Mucosa of gallbladder (tissue), 1 donor: Measurements from ENCODE around the gene CD68. TPM values are rescaled to one million over a fixed set of nuclear protein-coding genes. Genes with fewer than 3 reads are reported as not detected.

Experiments
- DNase-seq: peaks from one replicate; pipeline ENCODE4 v3.0.0-alpha.2; 2020; ENCODE audit warnings: low spot score
- total RNA-seq: library from RNA; stranded (reverse); gene quantifications from one replicate; pipeline ENCODE4 v1.2.1, GENCODE V29; 2021
- donor health status: DM: no; HTN: no; CAD: no.

Gene CD68
- total RNA-seq, 1 donor from 2014 or later: 75.3 TPM

DNA sequence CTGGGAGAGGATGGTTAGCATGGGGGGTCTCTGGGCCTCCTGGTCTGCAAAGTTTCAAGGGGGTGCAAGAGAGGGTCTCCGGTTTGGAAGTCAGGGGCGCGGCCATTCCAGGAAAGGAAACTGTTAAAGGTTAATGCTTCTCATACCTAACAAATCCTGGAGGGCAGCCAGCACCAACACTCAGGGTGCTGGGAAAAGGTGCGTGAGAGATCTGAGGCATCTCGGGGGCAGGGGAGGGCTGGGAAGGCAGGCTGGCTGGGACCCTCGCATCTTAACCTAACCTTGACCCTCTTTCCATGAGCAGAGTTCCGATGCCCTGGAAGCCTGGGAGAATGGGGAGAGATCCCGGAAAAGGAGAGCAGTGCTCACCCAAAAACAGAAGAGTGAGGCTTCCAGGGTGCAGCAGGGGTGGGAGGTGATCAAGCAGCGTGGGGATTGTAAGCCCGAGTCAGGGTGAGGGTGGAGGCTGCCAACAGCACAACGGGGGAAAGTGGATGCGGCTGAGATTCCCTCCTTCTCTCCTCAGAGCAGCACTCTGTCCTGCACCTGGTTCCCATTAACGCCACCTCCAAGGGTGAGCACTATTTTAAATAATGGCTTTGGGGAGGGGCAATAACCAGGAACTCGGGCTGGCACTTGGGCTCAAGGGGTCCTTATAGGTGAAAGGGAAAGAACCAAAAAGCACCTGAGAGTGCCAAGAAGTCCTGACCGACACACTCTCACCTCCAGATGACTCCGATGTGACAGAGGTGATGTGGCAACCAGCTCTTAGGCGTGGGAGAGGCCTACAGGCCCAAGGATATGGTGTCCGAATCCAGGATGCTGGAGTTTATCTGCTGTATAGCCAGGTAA lies 19.9 kb upstream of the CD68 start:
- DNase-seq: no peak

DNA sequence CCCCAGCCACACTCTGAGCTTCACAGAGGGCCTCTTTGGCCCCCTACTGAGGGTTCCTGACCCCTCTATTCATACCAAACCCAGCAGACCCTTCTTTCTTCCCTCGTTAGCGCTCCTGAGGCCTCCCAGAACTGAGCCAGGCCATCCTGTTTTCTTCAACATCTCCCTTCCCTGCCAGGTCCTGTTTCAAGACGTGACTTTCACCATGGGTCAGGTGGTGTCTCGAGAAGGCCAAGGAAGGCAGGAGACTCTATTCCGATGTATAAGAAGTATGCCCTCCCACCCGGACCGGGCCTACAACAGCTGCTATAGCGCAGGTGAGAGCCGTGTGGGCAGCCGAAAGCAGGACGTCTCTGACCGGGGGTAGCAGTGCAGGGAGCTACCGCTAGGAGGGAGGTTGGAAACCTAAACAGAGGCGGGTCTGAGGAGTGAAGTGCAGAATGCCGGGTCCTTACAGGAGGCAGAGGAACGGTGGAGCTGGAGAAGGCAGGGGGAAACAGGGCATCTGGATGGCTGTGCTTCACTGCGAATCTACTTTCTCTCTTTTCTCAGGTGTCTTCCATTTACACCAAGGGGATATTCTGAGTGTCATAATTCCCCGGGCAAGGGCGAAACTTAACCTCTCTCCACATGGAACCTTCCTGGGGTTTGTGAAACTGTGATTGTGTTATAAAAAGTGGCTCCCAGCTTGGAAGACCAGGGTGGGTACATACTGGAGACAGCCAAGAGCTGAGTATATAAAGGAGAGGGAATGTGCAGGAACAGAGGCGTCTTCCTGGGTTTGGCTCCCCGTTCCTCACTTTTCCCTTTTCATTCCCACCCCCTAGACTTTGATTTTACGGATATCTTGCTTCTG lies 19.0 kb upstream of the CD68 start:
- DNase-seq: no peak

DNA sequence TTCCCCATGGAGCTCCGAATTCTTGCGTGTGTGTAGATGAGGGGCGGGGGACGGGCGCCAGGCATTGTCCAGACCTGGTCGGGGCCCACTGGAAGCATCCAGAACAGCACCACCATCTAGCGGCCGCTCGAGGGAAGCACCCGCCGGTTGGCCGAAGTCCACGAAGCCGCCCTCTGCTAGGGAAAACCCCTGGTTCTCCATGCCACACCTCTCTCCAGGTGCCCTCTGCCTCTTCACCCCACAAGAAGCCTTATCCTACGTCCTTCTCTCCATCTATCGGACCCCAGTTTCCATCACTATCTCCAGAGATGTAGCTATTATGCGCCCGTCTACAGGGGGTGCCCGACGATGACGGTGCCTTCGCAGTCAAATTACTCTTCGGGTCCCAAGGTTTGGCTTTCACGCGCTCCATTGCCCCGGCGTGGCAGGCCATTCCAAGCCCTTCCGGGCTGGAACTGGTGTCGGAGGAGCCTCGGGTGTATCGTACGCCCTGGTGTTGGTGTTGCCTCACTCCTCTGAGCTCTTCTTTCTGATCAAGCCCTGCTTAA lies 18.3 kb upstream of the CD68 start:
- DNase-seq: peak; percentile 94

- peak; percentile 90 for DNase-seq
Observed at GRCh38 chr17:7561589-7562207, 17.7 kb upstream of the CD68 start, which contains the start of gene SENP3. Gene SENP3, plus strand, starts transcription at chr17:7561919. Its CDS starts 1,158 bp downstream, at chr17:7563077.

DNA sequence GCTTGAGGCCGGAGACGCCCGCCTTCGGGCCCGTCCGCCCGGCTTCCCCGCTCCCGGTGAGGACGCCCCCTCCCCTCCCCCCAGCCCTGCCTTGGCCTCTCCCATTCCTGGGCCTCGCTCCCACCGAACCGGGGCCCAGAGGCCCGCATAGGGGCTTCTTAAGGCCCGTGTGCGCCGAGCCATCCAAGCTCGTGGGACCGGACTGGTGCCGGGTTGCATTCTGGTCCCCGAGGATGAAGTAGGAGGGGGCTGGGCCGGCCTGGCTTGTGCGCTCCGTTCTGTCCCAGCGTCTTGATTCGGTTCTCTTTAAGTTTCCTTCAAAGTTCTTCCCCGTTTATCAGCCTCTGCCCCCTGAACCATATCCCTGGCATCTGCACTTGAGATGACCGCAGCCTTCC lies 17.2 kb upstream of the CD68 start:
- no peak for DNase-seq

GRCh38 chr17:7563115-7563869 lies 16.1 kb upstream of the CD68 start:
- DNase-seq: no peak

DNA sequence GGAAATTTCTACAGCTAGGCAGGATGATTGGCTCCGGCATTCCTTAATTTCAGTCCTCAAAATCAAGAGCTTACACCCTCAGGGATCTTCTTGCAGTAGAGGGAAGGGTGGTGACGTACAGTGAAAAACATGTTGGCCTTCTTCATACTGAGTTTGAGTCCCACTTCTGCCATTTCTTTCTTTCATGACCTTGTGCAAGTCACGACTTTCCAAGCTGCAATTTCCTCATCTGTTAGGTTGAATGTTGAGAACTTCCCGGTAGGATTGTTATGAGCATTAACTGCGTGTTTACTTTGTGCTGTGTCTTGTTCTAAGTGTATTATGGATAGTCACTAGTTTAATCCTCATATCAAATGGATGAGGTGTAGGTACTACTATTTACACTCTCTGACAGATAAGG lies 9.9 kb upstream of the CD68 start:
- no peak for DNase-seq

- no peak for DNase-seq
Observed at GRCh38 chr17:7570351-7570750, 9.1 kb upstream of the CD68 start.

GRCh38 chr17:7572338-7572587 lies 7.2 kb upstream of the CD68 start:
- DNase-seq: no peak

DNA sequence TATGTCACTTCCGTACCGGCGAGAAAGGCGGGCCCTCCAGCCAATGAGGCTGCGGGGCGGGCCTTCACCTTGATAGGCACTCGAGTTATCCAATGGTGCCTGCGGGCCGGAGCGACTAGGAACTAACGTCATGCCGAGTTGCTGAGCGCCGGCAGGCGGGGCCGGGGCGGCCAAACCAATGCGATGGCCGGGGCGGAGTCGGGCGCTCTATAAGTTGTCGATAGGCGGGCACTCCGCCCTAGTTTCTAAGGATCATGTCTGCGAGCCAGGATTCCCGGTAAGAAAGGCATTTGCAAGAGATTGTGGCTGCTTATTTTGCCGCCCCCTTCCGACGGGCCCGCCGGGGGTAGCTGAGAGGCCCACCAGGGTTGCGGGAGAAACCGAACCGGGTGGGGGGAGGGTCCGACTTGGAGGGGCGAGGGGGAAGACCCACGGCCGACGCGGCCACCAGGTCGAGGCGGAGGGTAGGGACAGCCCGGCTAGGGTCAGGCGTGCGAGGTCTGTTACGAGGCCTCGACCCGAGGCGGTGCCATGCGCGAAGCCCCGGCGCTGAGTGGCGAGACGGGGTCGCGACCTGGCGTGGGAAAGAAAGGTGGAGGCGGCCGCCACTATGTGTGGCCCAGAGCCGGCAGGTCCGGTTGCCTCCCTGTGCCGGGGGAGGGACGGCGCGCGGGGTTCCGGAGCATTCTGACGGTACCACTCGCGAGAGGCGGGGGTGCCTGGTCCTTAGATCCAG lies 6.7 kb upstream of the CD68 start:
- DNase-seq: peak; percentile 100

- peak; percentile 86 for DNase-seq
Observed at GRCh38 chr17:7573324-7574080, 5.9 kb upstream of the CD68 start.

DNA sequence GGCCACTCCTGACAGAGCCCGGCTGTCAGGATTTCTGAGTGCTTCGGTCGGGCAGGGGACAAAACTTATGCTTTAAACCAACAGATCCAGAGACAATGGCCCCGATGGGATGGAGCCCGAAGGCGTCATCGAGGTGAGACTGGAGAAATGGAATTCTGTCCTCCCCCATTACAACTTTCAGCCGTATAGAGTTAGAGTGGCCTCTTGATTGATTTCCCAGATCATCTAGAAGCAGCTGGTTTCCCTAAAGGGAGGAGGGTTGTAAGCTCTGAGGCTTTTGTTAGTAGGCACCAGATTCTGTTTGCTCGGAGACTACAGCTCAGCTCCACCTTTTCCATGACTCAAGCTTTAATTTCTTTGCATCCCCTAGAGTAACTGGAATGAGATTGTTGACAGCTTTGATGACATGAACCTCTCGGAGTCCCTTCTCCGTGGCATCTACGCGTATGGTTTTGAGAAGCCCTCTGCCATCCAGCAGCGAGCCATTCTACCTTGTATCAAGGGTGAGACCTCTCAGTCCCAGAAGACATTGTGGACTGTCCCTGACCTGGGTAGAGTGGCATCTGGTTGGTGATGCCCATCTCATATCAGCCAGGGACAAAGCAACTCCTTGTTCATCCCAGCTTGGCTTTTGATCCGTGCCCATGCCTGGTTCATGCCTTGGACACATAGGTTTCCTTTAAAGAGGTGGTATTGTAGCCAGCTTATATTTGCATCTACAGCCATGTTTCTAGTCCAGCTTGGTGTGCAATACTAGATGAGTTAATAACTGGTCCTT lies 5.1 kb upstream of the CD68 start:
- no peak for DNase-seq

DNA sequence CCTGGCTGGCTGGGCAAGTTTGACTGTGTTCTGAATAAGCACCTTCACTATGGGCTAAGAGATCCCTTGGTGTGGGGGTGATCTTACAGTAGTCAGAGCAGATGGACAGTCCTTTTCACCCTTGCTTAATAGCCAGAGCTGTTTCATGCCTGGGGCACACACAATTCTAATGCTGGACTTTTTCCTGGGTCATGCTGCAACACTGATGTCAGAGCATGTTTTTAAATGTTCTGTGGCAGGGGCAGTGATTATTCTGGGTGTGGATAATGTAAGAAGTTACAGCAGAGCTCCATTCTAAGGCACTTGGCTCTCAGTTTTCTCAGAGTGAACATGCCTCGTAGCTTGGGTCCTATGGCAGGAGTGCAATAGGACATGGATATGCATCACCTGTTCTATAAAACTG lies 4.0 kb upstream of the CD68 start:
- DNase-seq: no peak

DNA sequence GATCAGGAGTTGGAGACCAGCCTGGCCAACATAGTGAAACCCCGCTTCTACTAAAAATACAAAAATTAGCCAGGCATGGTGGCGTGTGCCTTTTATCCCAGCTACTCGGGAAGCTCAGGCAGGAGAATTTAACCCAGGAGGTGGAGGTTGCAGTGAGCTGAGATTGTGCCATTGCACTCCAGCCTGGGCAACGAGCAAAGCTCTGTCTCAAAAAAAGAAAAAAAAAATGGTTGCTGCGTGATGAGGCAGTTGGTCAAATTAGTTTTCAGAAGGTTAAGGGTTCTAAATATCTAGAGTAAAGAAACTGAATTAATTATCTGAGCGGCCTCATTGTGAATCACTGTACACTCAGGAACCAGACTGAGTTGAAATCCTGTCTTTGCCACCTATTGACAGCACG lies 3.5 kb upstream of the CD68 start:
- no peak for DNase-seq

DNA sequence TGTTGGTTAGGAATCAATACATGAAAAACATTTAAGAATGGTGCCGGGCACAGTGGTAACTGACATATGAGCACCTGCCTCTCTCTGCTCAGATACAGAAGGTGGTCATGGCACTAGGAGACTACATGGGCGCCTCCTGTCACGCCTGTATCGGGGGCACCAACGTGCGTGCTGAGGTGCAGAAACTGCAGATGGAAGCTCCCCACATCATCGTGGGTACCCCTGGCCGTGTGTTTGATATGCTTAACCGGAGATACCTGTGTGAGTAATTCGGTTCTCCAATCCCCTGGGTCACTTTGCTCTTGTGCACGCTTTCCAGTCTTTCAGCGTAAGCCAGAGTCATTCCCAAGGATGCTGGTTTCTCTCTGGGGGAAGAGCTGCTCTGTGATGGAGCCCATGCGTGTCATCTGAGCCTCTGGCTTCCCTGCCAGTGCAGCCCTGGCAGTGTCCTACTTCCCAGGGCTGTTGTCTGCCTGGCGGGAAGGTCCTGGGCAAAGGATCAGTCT lies 3.0 kb upstream of the CD68 start:
- DNase-seq: no peak

- no peak for DNase-seq
Observed at GRCh38 chr17:7577327-7578199, 1.9 kb upstream of the CD68 start.

- no peak for DNase-seq
Observed at GRCh38 chr17:7579834-7580603, 581 bp downstream of the CD68 start.
